Pons (tissue), 1 donor: ENCODE data around the gene COQ2.
"Not testable (repeated sequence)": the region's sequence is repeated elsewhere in the genome, so short reads cannot be mapped to it uniquely, and the experiment has no call there.

ENCODE experiments used
- DNase-seq: peaks from one replicate; pipeline ENCODE4 v3.0.0-alpha.2; 2016; ENCODE audit warnings: low spot score

COQ2 gene

DNA sequence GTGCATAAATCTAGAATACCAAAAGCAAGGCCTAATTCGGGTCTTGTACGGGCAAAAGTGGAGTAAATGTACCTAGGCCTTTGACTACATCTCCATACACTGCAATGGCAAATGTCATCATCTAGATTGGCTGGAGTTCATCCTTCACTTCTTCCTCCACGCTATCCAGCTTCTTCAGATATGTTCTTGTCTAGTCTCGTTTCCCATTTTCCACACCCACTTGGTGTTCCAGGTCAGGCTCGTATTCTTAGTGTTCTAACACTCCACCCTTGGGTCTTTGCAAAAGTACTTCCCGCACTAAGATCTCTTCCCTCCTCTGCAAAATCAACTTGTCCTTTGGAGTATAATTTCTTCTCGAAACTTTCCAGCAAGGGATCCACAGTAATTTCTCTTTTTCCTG is 1.4 kb downstream of the COQ2 start:
- no peak for DNase-seq

DNA sequence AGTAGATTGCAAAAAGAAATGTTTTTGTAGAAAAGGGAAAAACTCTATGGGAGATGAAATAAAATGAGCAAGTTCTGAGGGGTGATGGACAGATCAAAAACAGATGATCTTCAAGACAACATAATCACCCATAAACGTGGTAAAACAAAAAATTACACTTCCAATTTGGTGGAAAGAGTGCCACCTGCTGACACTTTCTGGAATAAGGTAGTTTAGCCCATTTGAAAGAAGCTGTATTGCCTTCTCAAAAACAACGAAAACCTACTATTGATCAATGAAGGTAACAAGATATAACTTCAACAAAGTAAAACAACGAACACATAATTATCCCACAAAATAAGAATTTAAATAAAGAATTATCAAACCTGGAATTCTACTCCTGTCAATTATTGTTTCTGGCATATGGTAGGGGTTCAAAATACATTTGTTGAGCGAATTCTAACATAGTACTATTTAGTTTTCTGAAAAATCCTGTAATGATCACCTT is 2.5 kb downstream of the COQ2 start:
- DNase-seq, result peak; percentile 66

DNA sequence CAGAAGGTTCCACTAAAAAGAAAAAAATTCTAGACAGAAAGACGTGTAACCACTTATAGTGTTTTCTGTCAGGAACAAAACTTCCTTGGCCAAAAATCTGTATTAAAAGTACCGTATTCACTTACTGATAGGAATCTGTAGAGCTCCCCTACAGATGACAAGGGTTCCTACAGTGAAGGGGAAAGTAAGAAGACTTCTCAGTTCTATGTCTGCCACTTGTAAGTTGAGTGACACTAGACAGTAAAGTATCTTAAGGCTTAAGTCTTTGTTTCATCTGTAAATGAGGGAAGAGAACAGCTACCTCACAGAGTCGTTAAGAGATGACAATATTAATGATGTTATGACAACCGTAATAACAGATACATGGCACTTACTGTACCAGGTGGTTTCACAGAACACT is 3.3 kb downstream of the COQ2 start:
- no peak for DNase-seq

GRCh38 chr4:83276299-83277040 is 8.1 kb downstream of the COQ2 start:
- DNase-seq, result no peak

GRCh38 chr4:83273926-83274325 is 10.7 kb downstream of the COQ2 start:
- DNase-seq, result not testable (repeated sequence)

DNA sequence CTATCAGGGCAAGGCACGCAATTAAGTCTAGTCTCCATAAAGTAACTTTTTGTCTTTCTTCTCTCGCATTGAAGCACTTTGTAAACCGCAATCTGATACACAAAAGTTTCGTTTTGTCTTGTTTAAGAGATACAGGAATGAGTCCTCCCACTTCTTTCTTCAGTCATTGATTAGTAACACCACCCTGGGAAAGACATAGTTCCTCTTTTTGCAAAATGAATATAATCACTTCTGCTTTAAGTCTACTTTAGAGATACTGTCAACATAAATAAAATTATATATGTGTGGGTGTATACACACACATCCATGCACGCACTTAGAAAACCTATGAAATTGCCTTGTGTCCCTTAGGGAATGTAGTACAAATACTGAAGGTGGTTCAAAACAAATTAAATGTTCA is 11.7 kb downstream of the COQ2 start:
- DNase-seq, result no peak

GRCh38 chr4:83269256-83269655 is 15.3 kb downstream of the COQ2 start:
- no peak for DNase-seq

GRCh38 chr4:83268491-83268890 is 16.1 kb downstream of the COQ2 start:
- no peak for DNase-seq

- DNase-seq, result no peak
Observed at GRCh38 chr4:83267830-83268475, 16.6 kb downstream of the COQ2 start.

GRCh38 chr4:83267121-83267829 is 17.3 kb downstream of the COQ2 start:
- no peak for DNase-seq

DNA sequence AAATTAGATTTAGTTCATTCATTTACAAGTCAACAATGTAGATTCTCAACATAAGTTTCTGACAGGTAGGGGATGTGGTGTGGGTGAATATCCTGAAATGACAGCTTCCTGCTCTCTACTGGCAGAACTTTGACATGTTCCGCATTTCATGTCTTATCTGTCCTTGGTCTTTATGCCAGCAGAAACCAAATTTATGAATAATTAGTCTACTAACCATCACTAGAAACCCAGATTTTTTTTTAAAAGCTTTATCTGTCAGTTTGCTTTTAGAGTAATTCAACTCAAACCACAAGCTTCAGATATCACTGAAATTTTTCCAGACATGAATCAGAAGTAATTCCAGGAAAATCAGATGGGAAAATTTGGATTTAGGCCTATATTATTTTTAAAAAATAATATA is 17.9 kb downstream of the COQ2 start:
- no peak for DNase-seq

GRCh38 chr4:83263106-83263505 is 21.5 kb downstream of the COQ2 start:
- DNase-seq, result no peak

DNA sequence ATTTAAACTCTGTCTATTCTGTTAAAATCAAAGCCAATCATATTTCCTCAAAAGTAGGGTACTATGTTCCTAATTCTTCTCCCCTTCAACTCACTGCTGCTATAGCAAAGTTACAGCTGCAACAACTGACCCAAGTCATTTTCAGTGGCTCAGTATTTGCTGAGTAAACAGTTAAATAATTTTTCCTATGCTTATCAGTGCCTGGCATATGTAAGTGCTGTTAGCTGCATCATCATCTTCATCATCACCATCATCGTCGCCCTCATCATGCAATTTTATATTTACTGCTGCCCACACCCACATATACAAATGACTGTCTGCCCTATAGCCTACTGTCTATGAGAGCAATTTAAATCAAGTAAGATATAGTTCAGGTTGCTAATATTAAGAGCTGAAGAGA is 21.9 kb downstream of the COQ2 start:
- no peak for DNase-seq

- no peak for DNase-seq
Observed at GRCh38 chr4:83261307-83261706, 23.3 kb downstream of the COQ2 start.

- no peak for DNase-seq
Observed at GRCh38 chr4:83259586-83259985, 25.0 kb downstream of the COQ2 start.

- no peak for DNase-seq
Observed at GRCh38 chr4:83258461-83258860, 26.1 kb downstream of the COQ2 start.

DNA sequence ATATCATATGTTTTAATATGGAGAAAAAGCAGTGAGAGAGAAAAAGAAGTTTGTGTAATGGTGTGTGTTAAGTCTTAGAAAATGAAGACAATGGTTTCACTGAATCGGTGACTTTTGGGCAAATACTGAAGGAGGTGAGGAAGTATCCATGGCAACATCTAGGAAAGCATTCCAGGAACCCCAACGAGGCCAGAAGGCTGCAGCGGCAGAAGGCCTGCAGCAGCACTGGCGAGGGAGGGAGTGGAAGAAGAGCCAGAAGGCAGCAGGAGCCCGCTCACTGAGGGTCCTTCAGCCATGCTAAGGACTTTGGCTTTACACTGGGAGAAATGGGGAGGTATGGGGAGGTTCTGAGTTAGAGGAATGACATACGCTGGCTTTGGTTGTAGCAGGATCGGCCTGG is 26.8 kb downstream of the COQ2 start:
- no peak for DNase-seq

DNA sequence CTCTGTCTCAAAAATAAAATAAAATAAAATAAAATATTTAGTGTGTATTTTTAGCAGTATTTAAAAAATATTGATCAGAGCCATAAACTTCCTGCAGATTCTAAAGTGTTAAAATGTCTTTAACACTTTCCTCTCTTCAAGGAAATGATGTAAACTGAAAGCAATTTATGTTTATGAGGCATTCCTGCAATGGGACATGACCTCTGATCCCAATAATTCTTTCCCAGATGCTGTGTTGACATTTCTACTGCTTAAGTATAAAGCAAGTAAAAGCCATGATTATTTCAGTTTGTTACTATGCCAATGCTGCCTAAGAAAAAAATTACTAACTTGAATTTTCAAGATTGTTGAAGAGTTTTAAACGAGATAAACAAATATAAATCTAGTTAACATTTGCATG is 29.0 kb downstream of the COQ2 start:
- no peak for DNase-seq

- DNase-seq, result peak; percentile 66
Observed at GRCh38 chr4:83252782-83253405, 31.7 kb downstream of the COQ2 start.

DNA sequence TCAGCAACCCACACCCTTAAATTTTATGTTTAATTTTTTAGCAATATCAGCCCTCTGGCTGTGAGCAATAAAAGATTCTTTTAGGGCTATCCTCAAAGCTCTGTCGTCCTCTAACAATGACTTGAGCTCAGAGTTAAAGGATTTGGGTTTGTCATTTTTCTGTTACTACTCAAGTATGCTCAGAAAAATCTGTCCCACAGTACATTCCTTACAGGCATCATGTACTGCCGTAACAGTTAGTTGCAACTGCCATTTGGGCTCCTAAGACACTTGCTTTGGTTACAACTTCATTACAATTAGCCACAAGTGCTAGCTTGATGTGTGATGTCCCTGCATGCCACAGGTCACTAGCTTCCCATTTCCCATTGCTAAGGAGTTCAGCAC is 33.2 kb downstream of the COQ2 start:
- no peak for DNase-seq

- no peak for DNase-seq
Observed at GRCh38 chr4:83250687-83251446, 33.7 kb downstream of the COQ2 start.

DNA sequence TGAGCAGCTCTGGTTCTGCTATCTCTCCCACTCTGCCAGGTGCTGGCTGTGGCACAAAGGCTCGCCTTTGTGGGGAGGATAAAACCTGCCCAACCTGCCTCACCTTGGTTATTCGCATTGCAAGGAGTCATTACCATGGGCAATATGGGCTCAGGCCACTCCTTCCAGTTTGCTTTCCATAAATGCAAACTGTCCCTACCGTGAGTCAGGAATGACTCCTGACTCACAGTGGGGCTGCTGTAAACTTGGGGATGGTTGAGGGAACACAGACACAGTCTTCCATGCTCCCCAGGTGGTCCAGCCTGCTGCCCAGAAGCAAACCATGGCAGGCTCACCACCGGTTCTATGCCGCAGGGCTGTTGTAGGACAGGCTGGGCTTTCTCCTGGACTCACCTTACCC is 36.1 kb downstream of the COQ2 start:
- DNase-seq, result no peak
